ENCODE data around the gene TBRG1. TPM values are rescaled to one million over a fixed set of nuclear protein-coding genes. Genes with fewer than 3 reads are reported as not detected.

TBRG1 gene
- polyA plus RNA-seq, 2 of the 4 experiments (the other 2 are of a cell fraction) = 13.6 to 29.2 TPM

DNA sequence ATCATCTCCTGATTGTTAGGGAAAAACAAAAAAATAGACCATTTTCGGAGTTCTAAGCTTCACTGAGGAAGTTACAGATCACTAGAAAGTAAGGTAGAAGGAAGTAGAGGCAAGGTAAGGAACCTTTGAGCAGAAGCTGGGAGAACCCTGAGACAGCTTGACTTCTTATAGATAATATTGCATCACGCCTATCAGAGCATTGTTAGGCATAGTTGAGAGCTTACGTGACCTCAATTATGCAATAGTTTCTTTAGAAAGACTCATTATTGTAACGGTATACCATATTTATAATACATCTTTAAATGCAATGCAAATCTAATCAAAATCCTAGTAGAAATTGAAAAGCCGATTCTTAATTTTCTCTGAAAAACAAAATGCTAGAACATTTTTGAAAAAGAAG lies 4.9 kb downstream of the TBRG1 start (continued):
- no peak for TF ChIP-seq BHLHE40 (IDR thresholded peaks at IDR 0.05; ENCODE audit: low read depth, low read length)
- no peak for TF ChIP-seq GATA3 (IDR thresholded peaks at IDR 0.05; ENCODE audit: borderline replicate concordance)
- TF ChIP-seq HOXB5 (CRISPR knock-in tag; IDR thresholded peaks at IDR 0.05) = no peak
- TF ChIP-seq SREBF2 (IDR thresholded peaks at IDR 0.05) = no peak
- TF ChIP-seq CBX8 (IDR thresholded peaks at IDR 0.05) = no peak
- no peak for TF ChIP-seq JUNB (IDR thresholded peaks at IDR 0.05)

DNA sequence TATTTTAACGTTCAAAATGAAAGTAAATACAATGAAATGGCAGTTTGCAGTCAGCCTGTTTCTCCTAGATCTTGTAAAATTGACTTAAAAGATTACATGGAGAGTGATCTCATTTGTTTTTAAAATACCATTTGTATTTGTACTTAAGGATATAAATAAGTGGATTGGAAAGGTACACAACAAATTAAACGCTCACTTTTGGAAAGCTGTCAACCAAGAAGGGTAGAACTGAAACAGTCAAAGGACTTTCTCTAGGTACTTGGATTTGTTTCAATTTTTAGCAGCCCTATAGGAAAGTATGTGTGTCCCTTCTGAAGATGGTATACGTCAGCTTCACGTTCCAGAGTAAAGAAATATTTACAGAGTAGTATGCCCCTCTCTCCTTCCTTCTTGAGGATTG lies 7.3 kb downstream of the TBRG1 start:
- no peak overlapping the region for H3K4me2 ChIP-seq
- ATAC-seq (no peak), FAIRE-seq (no peak), DNase-seq (ENCODE audit: low read depth in 1 of 2, low spot score in 1 of 2) (no peak)
- H3K27ac ChIP-seq = no peak overlapping the region
- H3K4me1 ChIP-seq = no peaks in the 10 kb centered on the region
- H3K9me3 ChIP-seq = no peaks in the 10 kb centered on the region
- WGBS (ENCODE audit: missing lambda C conversion rate) = 89% methylated on average over 4 of the region's 4 CpGs
- H3K4me3 ChIP-seq = no peak overlapping the region
- TF ChIP-seq GATA3 (IDR thresholded peaks at IDR 0.05; ENCODE audit: borderline replicate concordance) = no peak
- TF ChIP-seq MYC (IDR thresholded peaks at IDR 0.05; ENCODE audit: borderline replicate concordance, low read length) = no peak
- no peak for TF ChIP-seq HOXB5 (CRISPR knock-in tag; IDR thresholded peaks at IDR 0.05)
- no peak for TF ChIP-seq EP300 (IDR thresholded peaks at IDR 0.05)
- TF ChIP-seq RARB (CRISPR knock-in tag; IDR thresholded peaks at IDR 0.05) = no peak
- TF ChIP-seq, protein P1, sequence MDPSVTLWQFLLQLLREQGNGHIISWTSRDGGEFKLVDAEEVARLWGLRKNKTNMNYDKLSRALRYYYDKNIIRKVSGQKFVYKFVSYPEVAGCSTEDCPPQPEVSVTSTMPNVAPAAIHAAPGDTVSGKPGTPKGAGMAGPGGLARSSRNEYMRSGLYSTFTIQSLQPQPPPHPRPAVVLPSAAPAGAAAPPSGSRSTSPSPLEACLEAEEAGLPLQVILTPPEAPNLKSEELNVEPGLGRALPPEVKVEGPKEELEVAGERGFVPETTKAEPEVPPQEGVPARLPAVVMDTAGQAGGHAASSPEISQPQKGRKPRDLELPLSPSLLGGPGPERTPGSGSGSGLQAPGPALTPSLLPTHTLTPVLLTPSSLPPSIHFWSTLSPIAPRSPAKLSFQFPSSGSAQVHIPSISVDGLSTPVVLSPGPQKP (IDR thresholded peaks at IDR 0.05; ENCODE audit: low read depth, low read length) = no peak
- no peak for TF ChIP-seq MAZ (IDR thresholded peaks at IDR 0.05; ENCODE audit: borderline replicate concordance, low read depth, low read length)
- ChIA-PET POLR2A (no interaction called here), CTCF (interaction anchor here (1.0 to 4.9 kb wide), 2 partner anchors 10 to 14 kb away, joined by 3 to 32 read pairs; no protein-coding TSS in a partner anchor)

- H3K9me3 ChIP-seq = no peaks in the 10 kb centered on the region
- DNase-seq (ENCODE audit: low read depth in 1 of 2, low spot score in 1 of 2) (peak; percentile 4 to 26), FAIRE-seq (no peak), ATAC-seq (peak; percentile 86 to 87)
- no peak for TF ChIP-seq KDM1A (IDR thresholded peaks at IDR 0.05; ENCODE audit: low read depth)
- TF ChIP-seq NR3C1 (IDR thresholded peaks at IDR 0.05) = no peak
- TF ChIP-seq, protein P2, sequence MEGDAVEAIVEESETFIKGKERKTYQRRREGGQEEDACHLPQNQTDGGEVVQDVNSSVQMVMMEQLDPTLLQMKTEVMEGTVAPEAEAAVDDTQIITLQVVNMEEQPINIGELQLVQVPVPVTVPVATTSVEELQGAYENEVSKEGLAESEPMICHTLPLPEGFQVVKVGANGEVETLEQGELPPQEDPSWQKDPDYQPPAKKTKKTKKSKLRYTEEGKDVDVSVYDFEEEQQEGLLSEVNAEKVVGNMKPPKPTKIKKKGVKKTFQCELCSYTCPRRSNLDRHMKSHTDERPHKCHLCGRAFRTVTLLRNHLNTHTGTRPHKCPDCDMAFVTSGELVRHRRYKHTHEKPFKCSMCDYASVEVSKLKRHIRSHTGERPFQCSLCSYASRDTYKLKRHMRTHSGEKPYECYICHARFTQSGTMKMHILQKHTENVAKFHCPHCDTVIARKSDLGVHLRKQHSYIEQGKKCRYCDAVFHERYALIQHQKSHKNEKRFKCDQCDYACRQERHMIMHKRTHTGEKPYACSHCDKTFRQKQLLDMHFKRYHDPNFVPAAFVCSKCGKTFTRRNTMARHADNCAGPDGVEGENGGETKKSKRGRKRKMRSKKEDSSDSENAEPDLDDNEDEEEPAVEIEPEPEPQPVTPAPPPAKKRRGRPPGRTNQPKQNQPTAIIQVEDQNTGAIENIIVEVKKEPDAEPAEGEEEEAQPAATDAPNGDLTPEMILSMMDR (IDR thresholded peaks at IDR 0.05) = peak; percentile 18; the same call in 1 of the 3 replicates
- no peak for TF ChIP-seq NPAS2 (CRISPR knock-in tag; IDR thresholded peaks at IDR 0.05; ENCODE audit: borderline replicate concordance)
- TF ChIP-seq SREBF2 (IDR thresholded peaks at IDR 0.05) = no peak
- TF ChIP-seq EP300 (IDR thresholded peaks at IDR 0.05) = no peak
- no peak for TF ChIP-seq NFE2L2 (conservative IDR thresholded peaks at IDR 0.05; ENCODE audit: low read length)
- TF ChIP-seq MAFK (IDR thresholded peaks at IDR 0.05; ENCODE audit: partially characterized antibody) = no peak
- POLR2A ChIA-PET = interaction anchor here (1.6 kb wide), 1 partner anchor 10 kb away, joined by 9 read pairs; the partner anchor contains the start of gene TBRG1
- H3K4me3 ChIP-seq = no peak overlapping the region
- no peak overlapping the region for H3K4me2 ChIP-seq
- 61% methylated on average over 1 of the region's 1 CpG for WGBS (ENCODE audit: missing lambda C conversion rate)
- CTCF ChIA-PET = interaction anchor here (0.6 to 4.9 kb wide), 3 partner anchors 9 to 13 kb away, joined by 4 to 32 read pairs (median 4); no protein-coding TSS in a partner anchor
- H3K27ac ChIP-seq = no peak overlapping the region
- H3K4me1 ChIP-seq = no peaks in the 10 kb centered on the region
Observed at GRCh38 chr11:124633355-124633754, 10.7 kb downstream of the TBRG1 start.

GRCh38 chr11:124635932-124636331 lies 13.3 kb downstream of the TBRG1 start:
- CTCF ChIA-PET = no interaction called here
- 91% methylated on average over 3 of the region's 3 CpGs for WGBS (ENCODE audit: missing lambda C conversion rate)
- Histone ChIP-seq H3K4me1 (no peaks in the 10 kb centered on the region), H3K4me2 (no peak overlapping the region), H3K27ac (no peak overlapping the region), H3K9me3 (no peaks in the 10 kb centered on the region), H3K4me3 (no peak overlapping the region)
- no peak for TF ChIP-seq EP300 (IDR thresholded peaks at IDR 0.05)
- TF ChIP-seq RARB (CRISPR knock-in tag; IDR thresholded peaks at IDR 0.05) = no peak
- POLR2A ChIA-PET = no interaction called here
- FAIRE-seq (no peak), DNase-seq (ENCODE audit: low read depth in 1 of 2, low spot score in 1 of 2) (no peak), ATAC-seq (no peak)

All from A549 (cell line).